Retina (tissue), 1 donor: ENCODE data around the gene PCNX2.

Experiments used
- DNase-seq: peaks from one replicate; pipeline ENCODE4 v3.0.0-alpha.2; 2016

Gene PCNX2

DNA sequence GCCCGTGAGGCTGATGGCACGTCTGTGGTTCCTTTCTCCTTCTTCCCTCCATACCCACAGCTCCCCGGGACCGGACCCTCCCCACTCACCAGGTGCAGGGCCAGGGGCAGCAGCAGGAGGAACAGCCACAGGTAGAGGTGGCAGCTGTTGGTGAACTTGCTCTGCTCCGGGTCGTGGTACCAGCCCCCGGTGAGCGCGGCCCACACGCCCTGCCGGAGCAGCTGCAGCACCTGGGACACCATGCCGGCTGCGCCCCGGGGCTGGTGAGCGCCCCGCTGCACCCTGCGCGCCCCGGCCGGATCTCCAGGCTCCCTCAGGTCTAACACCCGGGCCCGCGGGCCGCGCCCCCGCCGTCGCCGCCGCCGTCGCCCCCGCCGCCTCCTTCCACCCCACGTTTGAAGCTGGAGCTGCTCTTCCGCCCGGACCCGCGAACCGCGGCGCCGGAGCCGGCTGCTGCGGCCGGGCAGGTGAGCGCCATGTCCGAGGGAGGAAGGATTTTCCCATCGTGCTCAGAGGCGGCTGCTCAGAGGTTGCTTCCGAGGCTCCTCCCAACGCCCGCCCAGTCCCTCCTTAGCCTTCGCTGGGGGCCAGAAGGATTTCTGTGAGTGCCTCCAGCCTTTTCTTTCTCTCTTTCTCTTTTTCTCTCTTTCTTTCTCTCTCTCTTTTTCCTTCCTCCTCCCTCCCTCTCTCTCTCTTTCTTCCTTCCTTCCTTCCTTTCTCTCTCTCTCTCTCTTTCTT lies at the start of gene PCNX2:
Gene PCNX2 (minus strand): TSS at position 489 of the 738 bp plus-strand sequence. CDS start 247 bp downstream, at position 242.
- DNase-seq: peak; percentile 70

- no peak for DNase-seq
Observed at GRCh38 chr1:233343262-233343661, 47.7 kb upstream of the PCNX2 start.

GRCh38 chr1:233342086-233342485 lies 46.6 kb upstream of the PCNX2 start:
- DNase-seq: no peak

GRCh38 chr1:233340966-233341516 lies 45.5 kb upstream of the PCNX2 start:
- no peak for DNase-seq

DNA sequence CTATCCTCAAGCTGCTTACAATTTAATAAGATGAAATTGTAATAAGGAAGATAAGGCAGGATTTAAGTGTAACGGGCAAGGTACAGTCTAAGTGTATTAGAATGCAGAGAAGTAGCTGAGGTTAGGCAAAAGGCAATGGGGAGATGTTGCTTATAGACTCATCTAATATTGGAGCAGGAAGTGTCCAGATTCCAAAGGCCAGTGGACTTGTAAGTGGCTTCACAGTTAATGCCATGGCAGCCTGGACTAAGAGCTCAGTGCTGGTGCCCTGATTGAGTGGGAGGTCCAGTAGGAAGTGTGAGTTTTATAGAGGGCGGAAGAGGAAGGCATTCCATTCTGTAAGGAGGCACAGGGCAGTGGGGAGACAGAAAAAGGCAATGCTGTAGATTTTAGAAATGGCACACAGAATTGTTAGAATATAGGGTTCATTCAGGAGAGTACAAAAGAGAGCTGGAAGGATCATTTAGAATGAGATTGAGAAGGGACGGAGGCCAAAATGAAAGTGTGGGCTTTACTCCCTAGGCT lies 44.6 kb upstream of the PCNX2 start:
- DNase-seq: no peak

DNA sequence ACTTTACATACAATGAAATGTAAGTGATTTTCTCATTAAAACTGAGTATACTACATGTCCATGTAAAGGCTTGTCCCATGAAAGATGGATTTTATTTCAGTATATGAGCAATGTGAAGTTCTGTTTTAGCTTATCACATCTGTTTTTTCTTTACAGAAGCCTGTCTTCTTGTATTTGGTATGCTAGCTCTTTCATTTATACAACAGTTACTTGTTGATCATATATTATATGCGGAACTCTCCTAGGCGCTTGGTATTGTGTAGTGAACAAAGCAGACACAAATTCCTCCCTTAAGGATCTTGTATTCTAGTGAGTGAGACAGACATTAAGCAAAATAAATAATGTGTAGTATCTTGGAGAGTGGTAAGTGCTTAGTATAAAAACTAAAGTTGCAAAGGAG lies 42.6 kb upstream of the PCNX2 start:
- DNase-seq: no peak

DNA sequence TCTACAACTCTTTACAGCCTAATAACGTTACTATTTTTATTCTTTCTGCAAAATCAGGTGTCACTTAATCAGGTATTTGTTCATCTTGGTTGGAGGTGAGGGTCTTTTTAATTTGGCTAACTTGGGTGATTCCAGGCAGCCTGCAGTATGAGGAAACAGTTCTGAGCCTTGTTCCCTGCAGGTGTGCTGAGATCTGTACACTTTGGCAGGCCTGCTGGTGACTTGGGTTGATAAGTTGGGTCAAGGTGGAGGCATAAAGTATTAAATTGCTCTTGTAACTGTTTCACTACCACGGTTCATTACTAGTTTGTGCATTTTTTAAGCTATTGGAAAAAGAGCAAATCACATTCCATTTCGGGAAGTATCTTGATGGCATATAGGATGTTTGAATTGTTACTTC lies 42.0 kb upstream of the PCNX2 start:
- no peak for DNase-seq

DNA sequence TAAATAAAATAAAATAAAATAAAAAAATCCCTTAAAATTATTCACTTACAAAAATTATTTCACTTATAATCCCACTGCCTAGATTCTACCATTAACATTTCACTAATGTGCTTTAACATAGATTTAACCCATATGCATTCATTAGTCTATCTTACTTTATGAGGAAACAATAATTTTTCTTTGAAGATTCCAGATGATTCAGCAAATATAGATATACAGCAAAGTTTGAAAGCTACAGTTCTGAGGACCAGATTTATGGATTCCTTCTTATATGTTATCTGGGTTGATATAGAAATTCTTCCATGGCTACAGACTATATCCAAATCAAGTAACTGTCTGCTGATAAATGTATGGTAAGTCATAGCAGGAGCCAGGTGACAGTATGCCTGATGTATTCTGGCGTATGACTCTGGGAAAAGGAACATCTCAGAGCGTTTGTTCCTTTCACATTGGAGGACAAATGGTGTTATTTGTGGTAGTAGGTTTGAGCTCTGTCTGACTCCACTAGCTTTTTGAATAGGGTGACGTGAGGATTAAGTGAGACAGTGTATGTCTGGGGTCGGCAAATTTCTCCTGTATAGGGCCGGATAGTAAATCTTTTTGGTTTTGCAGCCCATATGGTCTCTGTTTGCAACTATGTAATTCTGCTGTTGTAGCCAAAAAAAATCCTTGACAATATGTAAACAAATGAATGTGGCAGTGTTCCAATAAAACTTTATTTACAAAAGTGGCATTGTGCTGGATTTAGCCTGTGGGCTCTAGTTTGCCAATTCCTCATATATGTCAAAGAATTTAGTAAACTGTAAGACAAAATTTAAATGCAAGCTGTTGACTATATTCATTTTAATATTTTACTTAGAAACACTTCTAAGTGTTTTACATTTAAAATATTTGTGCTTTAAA lies 41.3 kb upstream of the PCNX2 start:
- DNase-seq: no peak

DNA sequence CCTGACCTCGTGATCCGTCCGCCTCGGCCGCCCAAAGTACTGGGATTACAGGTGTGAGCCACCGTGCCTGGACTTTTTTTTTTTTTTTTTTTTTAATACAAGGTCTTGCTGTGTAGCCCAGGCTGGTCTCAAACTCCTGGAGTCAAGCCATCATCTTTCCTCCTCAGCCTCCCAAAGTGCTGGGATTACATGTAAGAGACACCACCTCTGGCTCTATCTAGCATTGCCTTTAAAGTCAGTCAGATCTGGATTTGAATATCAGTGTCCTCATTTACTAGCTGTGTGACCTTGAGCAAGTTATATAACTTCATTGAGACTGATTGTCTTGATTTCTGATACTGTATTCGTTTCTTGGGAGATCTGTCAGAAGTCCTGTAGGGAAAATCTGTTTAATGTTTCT lies 38.6 kb upstream of the PCNX2 start:
- no peak for DNase-seq

DNA sequence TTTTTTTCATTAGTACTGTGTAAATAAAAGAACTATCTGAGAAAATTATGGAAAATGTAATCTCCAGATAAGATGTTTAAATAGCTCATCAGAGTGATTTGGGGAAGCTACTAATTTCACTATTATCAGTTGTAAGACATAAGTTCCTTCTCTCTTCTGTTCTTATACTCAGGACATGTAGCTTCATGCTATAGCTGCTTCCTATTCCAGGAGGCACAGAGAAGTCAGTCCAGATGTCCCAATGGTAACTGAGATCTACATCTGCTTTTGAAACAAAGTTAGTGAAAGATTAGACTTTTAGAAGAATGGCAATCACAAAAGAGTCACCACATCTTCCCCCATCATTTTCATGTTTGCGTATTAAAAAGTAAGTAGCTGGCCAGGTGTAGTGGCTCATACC lies 37.6 kb upstream of the PCNX2 start:
- no peak for DNase-seq

GRCh38 chr1:233331676-233332519 lies 36.4 kb upstream of the PCNX2 start:
- no peak for DNase-seq

DNA sequence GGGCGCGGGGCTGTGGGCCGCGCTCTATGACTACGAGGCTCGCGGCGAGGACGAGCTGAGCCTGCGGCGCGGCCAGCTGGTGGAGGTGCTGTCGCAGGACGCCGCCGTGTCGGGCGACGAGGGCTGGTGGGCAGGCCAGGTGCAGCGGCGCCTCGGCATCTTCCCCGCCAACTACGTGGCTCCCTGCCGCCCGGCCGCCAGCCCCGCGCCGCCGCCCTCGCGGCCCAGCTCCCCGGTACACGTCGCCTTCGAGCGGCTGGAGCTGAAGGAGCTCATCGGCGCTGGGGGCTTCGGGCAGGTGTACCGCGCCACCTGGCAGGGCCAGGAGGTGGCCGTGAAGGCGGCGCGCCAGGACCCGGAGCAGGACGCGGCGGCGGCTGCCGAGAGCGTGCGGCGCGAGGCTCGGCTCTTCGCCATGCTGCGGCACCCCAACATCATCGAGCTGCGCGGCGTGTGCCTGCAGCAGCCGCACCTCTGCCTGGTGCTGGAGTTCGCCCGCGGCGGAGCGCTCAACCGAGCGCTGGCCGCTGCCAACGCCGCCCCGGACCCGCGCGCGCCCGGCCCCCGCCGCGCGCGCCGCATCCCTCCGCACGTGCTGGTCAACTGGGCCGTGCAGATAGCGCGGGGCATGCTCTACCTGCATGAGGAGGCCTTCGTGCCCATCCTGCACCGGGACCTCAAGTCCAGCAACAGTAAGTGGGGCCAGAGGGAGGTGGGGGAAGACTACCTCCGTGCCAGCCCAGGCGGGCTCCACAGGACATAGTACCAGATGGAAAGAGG lies 32.8 kb upstream of the PCNX2 start:
- DNase-seq: peak; percentile 74

DNA sequence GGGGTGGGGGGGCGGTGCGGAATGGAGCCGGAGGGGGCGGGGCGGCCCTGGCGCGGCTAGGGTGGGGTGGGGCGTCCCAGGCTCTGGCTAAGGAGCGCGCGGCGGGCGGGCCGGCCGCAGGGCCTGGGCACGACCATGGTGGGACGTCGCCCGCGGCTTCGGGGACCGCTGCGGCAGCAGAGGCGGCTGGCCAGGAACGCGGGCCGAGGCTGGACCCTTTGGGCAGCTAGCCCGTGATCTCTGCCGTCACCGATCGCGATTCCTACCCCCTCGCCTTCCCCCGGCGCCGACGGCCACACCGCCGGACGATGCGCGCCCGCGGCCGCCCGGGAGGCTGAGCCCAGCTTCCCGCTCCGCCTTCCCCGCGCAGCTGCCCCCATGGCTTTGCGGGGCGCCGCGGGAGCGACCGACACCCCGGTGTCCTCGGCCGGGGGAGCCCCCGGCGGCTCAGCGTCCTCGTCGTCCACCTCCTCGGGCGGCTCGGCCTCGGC lies 32.2 kb upstream of the PCNX2 start, which contains the start of gene MAP3K21:
Gene MAP3K21 (plus strand): TSS at position 74 of the 491 bp plus-strand sequence. CDS start 305 bp downstream, at position 379.
- DNase-seq: peak; percentile 69

- DNase-seq: peak; percentile 43
Observed at GRCh38 chr1:233326811-233327650, 31.5 kb upstream of the PCNX2 start.

DNA sequence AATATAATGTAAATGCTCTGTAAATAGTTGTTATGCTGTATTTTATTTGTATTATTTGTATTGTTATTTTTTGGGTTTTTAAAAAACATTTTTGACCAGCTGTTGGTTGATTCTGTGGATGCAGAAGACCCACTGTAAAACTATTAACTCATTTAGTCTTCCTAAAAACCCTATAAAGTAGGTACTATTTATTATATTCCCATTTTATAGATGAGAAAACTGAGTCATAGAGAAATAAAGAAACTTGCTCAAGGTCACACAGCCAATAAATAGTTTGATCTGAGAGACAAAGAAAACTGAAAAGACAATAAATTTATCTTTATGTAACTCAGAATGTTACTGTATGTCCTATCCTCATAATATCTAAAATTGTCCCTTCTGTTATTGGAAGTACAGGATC lies 30.8 kb upstream of the PCNX2 start:
- no peak for DNase-seq

DNA sequence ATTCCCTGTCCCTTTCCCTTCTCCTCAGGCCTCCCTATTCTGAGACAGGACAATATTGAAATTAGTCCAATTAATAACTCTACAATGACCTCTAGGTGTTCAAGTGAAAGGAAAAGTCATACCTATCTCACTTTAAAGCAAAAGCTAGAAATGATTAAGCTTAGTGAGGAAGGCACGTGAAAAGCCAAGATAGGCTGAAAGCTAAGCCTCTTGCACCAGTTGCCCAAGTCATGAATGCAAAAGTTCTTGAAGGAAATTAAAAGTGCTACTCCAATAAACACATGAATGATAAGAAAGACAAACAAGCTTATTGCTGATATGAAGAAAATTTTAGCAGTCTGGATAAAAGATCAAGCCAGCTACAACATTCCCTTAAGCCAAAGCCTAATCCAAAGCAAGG lies 28.2 kb upstream of the PCNX2 start:
- DNase-seq: no peak

DNA sequence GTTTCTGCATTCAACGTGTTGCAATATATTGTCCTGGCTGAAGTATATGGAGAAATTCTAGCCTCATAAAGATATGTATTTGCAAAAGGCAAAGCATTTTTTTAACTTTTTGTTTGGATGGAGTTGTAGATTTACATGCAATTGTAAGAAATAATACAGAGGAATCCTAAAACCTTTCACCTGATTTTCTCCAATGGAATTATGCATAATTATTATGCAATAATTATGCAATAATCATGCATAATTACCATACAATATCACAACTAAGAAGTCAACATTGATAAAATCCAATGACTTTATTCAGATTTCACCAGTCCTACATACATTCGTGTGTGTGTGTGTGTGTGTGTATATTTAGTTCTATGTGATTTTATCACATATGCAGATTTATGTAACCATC lies 24.5 kb upstream of the PCNX2 start:
- no peak for DNase-seq

DNA sequence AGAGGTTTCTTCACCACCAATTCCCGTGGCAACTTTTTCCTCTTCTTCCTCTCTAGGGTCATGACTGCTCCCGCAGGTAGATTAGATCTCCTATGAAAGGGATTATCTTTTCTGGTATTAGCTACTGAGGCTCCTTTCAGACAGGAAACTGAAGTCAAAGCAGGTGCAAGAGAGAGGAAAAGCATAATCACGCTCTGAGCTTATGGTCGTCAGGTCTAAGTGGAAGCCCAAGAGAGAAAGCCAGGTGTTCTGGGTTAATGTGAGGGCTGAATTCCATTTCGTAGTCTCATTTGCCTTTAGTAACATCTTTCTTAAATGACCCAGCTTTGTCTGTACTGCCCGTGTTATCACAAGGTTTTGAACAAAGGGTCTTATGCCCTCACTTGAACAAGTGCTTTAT lies 23.7 kb upstream of the PCNX2 start:
- DNase-seq: no peak

DNA sequence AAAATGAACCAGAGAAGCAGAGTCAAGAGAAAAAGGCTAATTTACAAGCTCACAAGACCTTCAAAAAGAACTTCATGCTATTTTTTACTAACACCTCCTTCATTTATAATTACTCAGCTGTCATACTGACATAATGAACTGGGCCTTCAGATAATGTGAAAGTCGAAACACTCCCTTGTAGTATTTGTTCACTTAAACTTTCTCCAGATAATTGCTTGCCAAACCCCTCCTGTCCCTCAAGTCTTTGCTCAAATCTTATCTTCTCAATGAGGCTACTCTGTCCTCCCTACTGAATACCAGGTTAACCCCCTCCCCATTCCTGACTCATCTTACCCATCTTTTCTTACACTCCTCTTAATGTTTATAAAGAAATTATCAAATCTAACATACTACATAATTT lies 20.9 kb upstream of the PCNX2 start:
- no peak for DNase-seq

DNA sequence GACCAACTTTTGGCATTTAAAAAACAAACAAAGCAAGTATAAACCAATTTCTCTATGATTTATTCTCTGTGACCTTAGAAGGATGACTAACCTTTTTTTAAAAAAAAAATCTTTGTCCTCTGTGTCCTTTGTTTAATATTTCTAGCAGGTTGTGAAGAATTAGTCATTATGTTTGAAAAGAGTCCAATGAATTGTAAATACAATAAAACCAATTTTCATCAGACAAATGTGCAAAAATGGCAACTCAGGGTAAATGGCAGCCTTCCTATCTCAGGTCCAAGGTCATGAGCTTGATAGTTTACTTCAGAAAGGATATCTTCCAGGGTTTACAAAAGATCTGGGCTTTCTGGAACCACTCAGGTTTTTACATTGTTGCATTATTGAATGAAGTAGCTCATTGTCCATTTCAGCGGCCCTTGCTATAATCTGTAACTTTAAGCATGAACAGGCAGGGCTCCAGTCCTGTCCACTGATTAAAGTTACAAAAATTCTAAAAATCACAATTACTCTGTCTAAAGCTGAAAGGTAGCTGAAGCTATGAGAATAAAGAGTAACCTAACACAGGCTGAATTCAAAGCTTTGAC lies 20.3 kb upstream of the PCNX2 start:
- DNase-seq: no peak
